ENCODE results near the gene ELOVL3. TPM values are rescaled to one million over a fixed set of nuclear protein-coding genes. Genes with fewer than 3 reads are reported as not detected.

The ELOVL3 gene
- total RNA-seq, 1 experiment from 2014 or later = 1.2 TPM

GRCh38 chr10:102220612-102221011, 5.5 kb upstream of the ELOVL3 start:
- intact Hi-C loops (cut with micrococcal nuclease; ENCODE audit: unreplicated experiment) = loop anchor here (10.0 kb wide), 1 partner anchor 56 kb away; no protein-coding TSS in a partner anchor
- ATAC-seq (no peak), DNase-seq (ENCODE audit: low read depth, low spot score) (no peak)
- CTCF ChIA-PET = interaction anchor here (1.0 to 1.8 kb wide), 3 partner anchors 9 to 132 kb away, joined by 4 to 6 read pairs (median 4); no protein-coding TSS in a partner anchor
- Histone ChIP-seq H3K9me3 (ENCODE audit: control insufficient read depth, insufficient read depth, low read depth, low read length) (no peaks in the 10 kb centered on the region), H3K27ac (ENCODE audit: low read length) (no peak overlapping the region), H3K4me3 (ENCODE audit: low read depth in 2 of 2, low read length in 2 of 2) (no peak overlapping the region), H3K27me3 (ENCODE audit: control insufficient read depth, insufficient read depth, low read length) (peaks cover 4% of the 10 kb centered on the region; the same call in 1 of the 2 replicates), H3K4me1 (ENCODE audit: control insufficient read depth, insufficient read depth, low read length) (0 out of 2 replicates have a peak, but pooled peaks cover 3% of the 10 kb centered on the region), H3K36me3 (ENCODE audit: control insufficient read depth, insufficient read depth, low read length) (no peaks in the 10 kb centered on the region)
- in situ Hi-C loops (cut with HindIII; ENCODE audit: low pct_unique_long_range_greater_than_20kb, low sequenced_read_pairs) = no loop called here
- BruUV-seq (replicated peaks) = no TSS peak
- POLR2A ChIA-PET = no interaction called here
- TF ChIP-seq REST (IDR thresholded peaks at IDR 0.05; ENCODE audit: insufficient read depth in 1 of 2, low read depth in 2 of 2, low read length in 1 of 2) = no peak
- TF ChIP-seq SIN3A (IDR thresholded peaks at IDR 0.05; ENCODE audit: borderline replicate concordance, insufficient read depth, low read depth, low read length) = no peak
- TF ChIP-seq TCF7L2 (IDR thresholded peaks at IDR 0.05; ENCODE audit: low read depth, low read length) = no peak
- TF ChIP-seq POLR2AphosphoS5 (IDR thresholded peaks at IDR 0.05; ENCODE audit: low read depth, low read length) = no peak

GRCh38 chr10:102222797-102223196, 3.3 kb upstream of the ELOVL3 start:
- intact Hi-C loops (cut with micrococcal nuclease; ENCODE audit: unreplicated experiment) (loop anchor here (10.0 kb wide), 1 partner anchor 58 kb away; no protein-coding TSS in a partner anchor), in situ Hi-C loops (cut with HindIII; ENCODE audit: low pct_unique_long_range_greater_than_20kb, low sequenced_read_pairs) (no loop called here)
- ChIA-PET POLR2A (no interaction called here), CTCF (no interaction called here)
- no TSS peak for BruUV-seq (replicated peaks)
- H3K27ac ChIP-seq (ENCODE audit: low read length) = no peak overlapping the region
- DNase-seq (ENCODE audit: low read depth, low spot score) = no peak
- no peak for ATAC-seq
- no peaks in the 10 kb centered on the region for H3K36me3 ChIP-seq (ENCODE audit: control insufficient read depth, insufficient read depth, low read length)
- H3K27me3 ChIP-seq (ENCODE audit: control insufficient read depth, insufficient read depth, low read length) = peaks cover 4% of the 10 kb centered on the region
- H3K4me1 ChIP-seq (ENCODE audit: control insufficient read depth, insufficient read depth, low read length) = 0 out of 2 replicates have a peak, but pooled peaks cover 5% of the 10 kb centered on the region
- no peak overlapping the region for H3K4me3 ChIP-seq (ENCODE audit: low read depth in 2 of 2, low read length in 2 of 2)
- TF ChIP-seq TCF7L2 (IDR thresholded peaks at IDR 0.05; ENCODE audit: low read depth, low read length) = no peak
- no peak for TF ChIP-seq SIN3A (IDR thresholded peaks at IDR 0.05; ENCODE audit: borderline replicate concordance, insufficient read depth, low read depth, low read length)
- TF ChIP-seq REST (IDR thresholded peaks at IDR 0.05; ENCODE audit: insufficient read depth in 1 of 2, low read depth in 2 of 2, low read length in 1 of 2) = no peak
- TF ChIP-seq CTCF (IDR thresholded peaks at IDR 0.05) = no peak
- TF ChIP-seq POLR2AphosphoS5 (IDR thresholded peaks at IDR 0.05; ENCODE audit: low read depth, low read length) = no peak
- H3K9me3 ChIP-seq (ENCODE audit: control insufficient read depth, insufficient read depth, low read depth, low read length) = no peaks in the 10 kb centered on the region

Data from Panc1 (cell line).